A673 (cell line): ENCODE results near the gene SLC6A12. TPM values are rescaled to one million over a fixed set of nuclear protein-coding genes. Genes with fewer than 3 reads are reported as not detected.

Experiments
- BruUV-seq: library from RNA; stranded (reverse); fragments of 400-500 nt; replicated peaks from 2 replicates; lab custom pipeline; 2021; lab: Mats Ljungman, UMichigan
- CTCF ChIA-PET: fragments of 300-600 bp; sonication (Branson Sonifier 250); formaldehyde crosslinking; loops from one replicate; lab custom pipeline; 2022; ENCODE audit warnings: antibody characterized with exemption; lab: Charles Lee
- POLR2A ChIA-PET: fragments of 300-600 bp; sonication (Branson Sonifier 250); formaldehyde crosslinking; loops from one replicate; lab custom pipeline; 2022; ENCODE audit warnings: antibody characterized with exemption; ENCODE audit not compliant: low non-redundant PET; lab: Charles Lee
- DNase-seq: peaks from one replicate; pipeline ENCODE4 v3.0.0-alpha.2; 2015; ENCODE audit warnings: low spot score
- H3K27ac ChIP-seq: fragments of 200-600 bp; sonication (generic); 2 replicates; pipeline ENCODE4 v1.5.1; 2016; ENCODE audit warnings: mixed run types, low read depth, mild to moderate bottlenecking, mixed read lengths, antibody characterized with exemption, low read length; ENCODE audit not compliant: poor library complexity, severe bottlenecking
- H3K27me3 ChIP-seq: fragments of 200-600 bp; sonication (generic); replicated peaks from 2 replicates; pipeline ENCODE4 v1.6.1; 2017; ENCODE audit warnings: mixed run types, low read depth, mild to moderate bottlenecking, mixed read lengths, antibody characterized with exemption, low read length; ENCODE audit not compliant: insufficient read depth, poor library complexity
- H3K36me3 ChIP-seq: fragments of 200-600 bp; sonication (generic); 2 replicates; pipeline ENCODE4 v1.6.1; 2016; ENCODE audit warnings: mixed run types, mild to moderate bottlenecking, mixed read lengths, antibody characterized with exemption, low read length; ENCODE audit not compliant: insufficient read depth, poor library complexity, severe bottlenecking
- H3K4me1 ChIP-seq: fragments of 200-600 bp; sonication (generic); 2 replicates; pipeline ENCODE4 v1.6.1; 2017; ENCODE audit warnings: mixed run types, mild to moderate bottlenecking, mixed read lengths, antibody characterized with exemption, low read length; ENCODE audit not compliant: insufficient read depth, poor library complexity, severe bottlenecking
- H3K4me3 ChIP-seq: fragments of 200-600 bp; sonication (generic); 2 replicates; pipeline ENCODE4 v1.5.1; 2016; ENCODE audit warnings: low read depth, mixed run types, mild to moderate bottlenecking, mixed read lengths, low read length; ENCODE audit not compliant: poor library complexity, severe bottlenecking
- H3K9me3 ChIP-seq: fragments of 200-600 bp; sonication (generic); 2 replicates; pipeline ENCODE4 v1.6.1; 2016; ENCODE audit warnings: mixed run types, low read depth, mild to moderate bottlenecking, mixed read lengths, antibody characterized with exemption, low read length; ENCODE audit not compliant: poor library complexity, severe bottlenecking
- CTCF ChIP-seq: fragments of 300-800, 200-600 bp; sonication (generic); conservative IDR thresholded peaks from 2 replicates; pipeline ENCODE4 v1.5.1; 2017; ENCODE audit warnings: low read depth, mild to moderate bottlenecking, antibody characterized with exemption, low read length, moderate library complexity, mixed read lengths
- EZH2 ChIP-seq: fragments of 200-600 bp; sonication (generic); IDR thresholded peaks from 2 replicates; pipeline ENCODE4 v1.6.1; 2017; ENCODE audit warnings: borderline replicate concordance, low read depth, mild to moderate bottlenecking, mixed read lengths, antibody characterized with exemption, low read length; ENCODE audit not compliant: poor library complexity, severe bottlenecking
- intact Hi-C: fragments of 100-400 bp; cut with micrococcal nuclease; formaldehyde crosslinking; loops from one replicate; pipeline ENCODE4 v1.10.0; 2022; ENCODE audit not compliant: unreplicated experiment
- total RNA-seq: library from RNA; stranded (reverse); gene quantifications from 2 replicates; pipeline ENCODE4 v1.2.3, GENCODE V29; 2021

Gene SLC6A12
- total RNA-seq, 1 experiment from 2014 or later: not detected

- DNase-seq: no peak
- no TSS peak for BruUV-seq
- CTCF ChIA-PET: interaction anchor here (0.7 kb wide), 1 partner anchor 22 kb away, joined by 6 read pairs; no protein-coding TSS in a partner anchor
Measured at GRCh38 chr12:197911-198695, 15.9 kb downstream of the SLC6A12 start.

GRCh38 chr12:197347-197746 lies 16.6 kb downstream of the SLC6A12 start:
- no peak overlapping the region for H3K27ac ChIP-seq
- H3K4me1 ChIP-seq: no peaks in the 10 kb centered on the region
- no peak for DNase-seq
- ChIA-PET POLR2A (no interaction called here), CTCF (no interaction called here)
- TF ChIP-seq EZH2: no peak
- TF ChIP-seq CTCF: no peak
- no peaks in the 10 kb centered on the region for H3K36me3 ChIP-seq
- H3K9me3 ChIP-seq: no peaks in the 10 kb centered on the region
- H3K27me3 ChIP-seq: peaks cover 10% of the 10 kb centered on the region
- BruUV-seq: no TSS peak
- H3K4me3 ChIP-seq: no peak overlapping the region
- intact Hi-C loops: no loop called here

More at GRCh38 chr12:197911-198695, 15.9 kb downstream of the SLC6A12 start:
- no peaks in the 10 kb centered on the region for H3K9me3 ChIP-seq
- peaks cover 17% of the 10 kb centered on the region for H3K27me3 ChIP-seq
- no peaks in the 10 kb centered on the region for H3K4me1 ChIP-seq
- H3K36me3 ChIP-seq: no peaks in the 10 kb centered on the region
- TF ChIP-seq CTCF: no peak
- no peak for TF ChIP-seq EZH2
- H3K27ac ChIP-seq: no peak overlapping the region
- POLR2A ChIA-PET: no interaction called here
- intact Hi-C loops: no loop called here
- no peak overlapping the region for H3K4me3 ChIP-seq

- CTCF ChIA-PET: no interaction called here
- Histone ChIP-seq H3K27ac (no peak overlapping the region), H3K27me3 (peaks cover 5% of the 10 kb centered on the region), H3K9me3 (no peaks in the 10 kb centered on the region), H3K4me3 (no peak overlapping the region), H3K36me3 (no peaks in the 10 kb centered on the region), H3K4me1 (no peaks in the 10 kb centered on the region)
- DNase-seq: no peak
- TF ChIP-seq CTCF (no peak), EZH2 (no peak)
- intact Hi-C loops: no loop called here
- POLR2A ChIA-PET: no interaction called here
- BruUV-seq: no TSS peak
Measured at GRCh38 chr12:196436-196835, 17.5 kb downstream of the SLC6A12 start.
